GM18867 (cell line): ENCODE data around the gene ASTN1.

Experiments used
- ATAC-seq: cut with Tn5 transposase; IDR thresholded peaks from one replicate; pipeline ENCODE4 v1.9.1; 2021; ENCODE audit warnings: mild to moderate bottlenecking, moderate library complexity; ENCODE audit not compliant: unreplicated experiment

ASTN1 gene

GRCh38 chr1:176885341-176885740 is 279.2 kb downstream of the ASTN1 start:
- ATAC-seq = no peak

- no peak for ATAC-seq
Observed at GRCh38 chr1:176884911-176885310, 279.6 kb downstream of the ASTN1 start.

GRCh38 chr1:176884286-176884685 is 280.2 kb downstream of the ASTN1 start:
- ATAC-seq = no peak

- peak; percentile 71 for ATAC-seq
Observed at GRCh38 chr1:176880955-176881595, 283.4 kb downstream of the ASTN1 start.

- no peak for ATAC-seq
Observed at GRCh38 chr1:176879784-176880620, 284.5 kb downstream of the ASTN1 start.

- no peak for ATAC-seq
Observed at GRCh38 chr1:176878750-176879536, 285.6 kb downstream of the ASTN1 start.

GRCh38 chr1:176877557-176877956 is 287.0 kb downstream of the ASTN1 start:
- ATAC-seq = no peak

- peak; percentile 48 for ATAC-seq
Observed at GRCh38 chr1:176876966-176877515, 287.5 kb downstream of the ASTN1 start.

GRCh38 chr1:176869577-176869976 is 294.9 kb downstream of the ASTN1 start:
- ATAC-seq = no peak

- no peak for ATAC-seq
Observed at GRCh38 chr1:176866011-176866714, 298.3 kb downstream of the ASTN1 start.

- ATAC-seq = no peak
Observed at GRCh38 chr1:176864211-176864610, 300.3 kb downstream of the ASTN1 start.

- no peak for ATAC-seq
Observed at GRCh38 chr1:176863613-176864012, 300.9 kb downstream of the ASTN1 start.

- ATAC-seq = no peak
Observed at GRCh38 chr1:176858433-176858916, 306.0 kb downstream of the ASTN1 start.

- no peak for ATAC-seq
Observed at GRCh38 chr1:176857632-176858031, 306.9 kb downstream of the ASTN1 start.

GRCh38 chr1:176854758-176855745 is 309.5 kb downstream of the ASTN1 start:
- no peak for ATAC-seq

GRCh38 chr1:176854121-176854520 is 310.4 kb downstream of the ASTN1 start:
- no peak for ATAC-seq

GRCh38 chr1:176853503-176853902 is 311.0 kb downstream of the ASTN1 start:
- no peak for ATAC-seq

- ATAC-seq = no peak
Observed at GRCh38 chr1:176852124-176852523, 312.4 kb downstream of the ASTN1 start.

- ATAC-seq = no peak
Observed at GRCh38 chr1:176850871-176851270, 313.6 kb downstream of the ASTN1 start.
